Vagina (tissue), 2 donors: ENCODE data around the gene SIPA1L3.

ENCODE experiments used
- CTCF ChIP-seq, 3 experiments: fragments of 450-650 bp in 2 of 3; fragments of 200-600 bp in 1 of 3; sonication (generic) in 1 of 3; IDR thresholded peaks; one replicate each; pipeline ENCODE4 v1.5.1; 2017 to 2019; ENCODE audit warnings: antibody characterized with exemption in 3 of 3, mild to moderate bottlenecking in 2 of 3, moderate library complexity in 2 of 3
- POLR2A ChIP-seq, 2 donors: fragments of 450-650 bp; IDR thresholded peaks; one replicate each; pipeline ENCODE4 v1.6.1; 2017; ENCODE audit warnings: antibody characterized with exemption in 2 of 2, mild to moderate bottlenecking in 2 of 2, moderate library complexity in 2 of 2
- POLR2AphosphoS5 ChIP-seq, 2 donors: sonication (generic); formaldehyde crosslinking; IDR thresholded peaks; one replicate each; pipeline ENCODE4 v1.9.0; 2017; ENCODE audit warnings: antibody characterized with exemption in 2 of 2, mild to moderate bottlenecking in 2 of 2, low read depth in 1 of 2; ENCODE audit not compliant: insufficient read depth in 1 of 2

DNA sequence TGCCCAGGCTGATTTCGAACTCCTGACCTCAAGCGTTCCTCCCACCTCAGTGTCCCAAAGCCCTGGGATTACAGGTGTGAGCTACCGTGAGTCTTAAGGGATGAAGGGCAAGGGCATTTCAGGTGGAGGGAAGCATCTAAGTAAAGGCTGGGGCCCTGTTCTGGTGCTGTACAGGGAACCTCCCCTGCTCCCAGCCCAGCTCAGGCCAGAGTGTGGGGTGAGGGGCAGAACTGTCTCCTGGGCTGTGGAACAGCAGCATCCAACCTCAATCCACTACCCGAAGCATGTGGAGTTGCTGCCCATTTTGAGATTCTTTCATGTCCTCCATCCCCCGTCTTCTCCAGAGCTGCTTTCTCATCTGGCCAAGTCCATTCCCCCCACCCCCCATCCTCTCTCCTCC, 105.3 kb downstream of the SIPA1L3 start:
- TF ChIP-seq POLR2AphosphoS5 (IDR thresholded peaks at IDR 0.05; ENCODE audit: insufficient read depth in 1 of 2, low read depth in 1 of 2) (no peak), POLR2A (IDR thresholded peaks at IDR 0.05) (no peak), CTCF (IDR thresholded peaks at IDR 0.05) (no peak)
